Astrocyte (in vitro differentiated cells and primary cell): ENCODE results near the gene SPSB3. TPM values are rescaled to one million over a fixed set of nuclear protein-coding genes. Genes with fewer than 3 reads are reported as not detected.

Experiments
- DNase-seq: peaks from one replicate; pipeline ENCODE4 v3.0.0-alpha.2; 2010; ENCODE audit warnings: low read depth
- FAIRE-seq: peaks from 2 replicates; lab custom pipeline; 2011; peaks lifted over from hg19 to GRCh38; lab: Jason Lieb, UNC
- H2AFZ ChIP-seq: 2 replicates; pipeline ENCODE4 v1.6.0; 2012; ENCODE audit warnings: low read depth, low read length, inconsistent platforms
- H3K27ac ChIP-seq: 2 replicates; pipeline ENCODE4 v1.5.1; 2011; ENCODE audit warnings: low read depth, low read length, inconsistent platforms
- H3K27me3 ChIP-seq: 2 replicates; pipeline ENCODE4 v1.6.0; 2011; ENCODE audit warnings: low read length, inconsistent platforms; ENCODE audit not compliant: insufficient read depth
- H3K36me3 ChIP-seq: 2 replicates; pipeline ENCODE4 v1.5.1; 2011; ENCODE audit warnings: low read length, inconsistent platforms; ENCODE audit not compliant: insufficient read depth
- H3K4me1 ChIP-seq: 2 replicates; pipeline ENCODE4 v1.5.1; 2011; ENCODE audit warnings: low read length, inconsistent platforms; ENCODE audit not compliant: insufficient read depth
- H3K4me2 ChIP-seq: 2 replicates; pipeline ENCODE4 v1.6.0; 2012; ENCODE audit warnings: low read length, inconsistent platforms
- H3K4me3 ChIP-seq: 2 replicates; pipeline ENCODE4 v1.5.1; 2011; ENCODE audit warnings: low read depth, mild to moderate bottlenecking, low read length, inconsistent platforms; ENCODE audit not compliant: insufficient read depth
- H3K79me2 ChIP-seq: 2 replicates; pipeline ENCODE4 v1.6.0; 2012; ENCODE audit warnings: mild to moderate bottlenecking, low read length, inconsistent platforms; ENCODE audit not compliant: insufficient read depth
- H3K9ac ChIP-seq: 2 replicates; pipeline ENCODE4 v1.6.0; 2012; ENCODE audit warnings: mild to moderate bottlenecking, low read length, inconsistent platforms
- H3K9me3 ChIP-seq: 2 replicates; pipeline ENCODE4 v1.5.1; 2012; ENCODE audit warnings: low read depth, mild to moderate bottlenecking, low read length, inconsistent platforms; ENCODE audit not compliant: insufficient read depth
- H4K20me1 ChIP-seq: 2 replicates; pipeline ENCODE4 v1.6.0; 2012; ENCODE audit warnings: low read length, inconsistent platforms; ENCODE audit not compliant: insufficient read depth
- H3K27ac Mint-ChIP-seq: one replicate; pipeline ENCODE4 v1.8.0; 2021; ENCODE audit warnings: mild to moderate bottlenecking, mixed read lengths; ENCODE audit not compliant: unreplicated experiment
- H3K27me3 Mint-ChIP-seq: one replicate; pipeline ENCODE4 v1.8.0; 2021; ENCODE audit warnings: low read depth, mixed read lengths; ENCODE audit not compliant: unreplicated experiment
- H3K36me3 Mint-ChIP-seq: one replicate; pipeline ENCODE4 v1.8.0; 2021; ENCODE audit warnings: low read depth, mixed read lengths; ENCODE audit not compliant: unreplicated experiment
- H3K4me1 Mint-ChIP-seq: one replicate; pipeline ENCODE4 v1.8.0; 2021; ENCODE audit warnings: low read depth, mixed read lengths; ENCODE audit not compliant: unreplicated experiment
- H3K4me3 Mint-ChIP-seq: one replicate; pipeline ENCODE4 v1.8.0; 2021; ENCODE audit warnings: mild to moderate bottlenecking, moderate library complexity, mixed read lengths; ENCODE audit not compliant: unreplicated experiment
- H3K9me3 Mint-ChIP-seq: one replicate; pipeline ENCODE4 v1.8.0; 2021; ENCODE audit warnings: mild to moderate bottlenecking, mixed read lengths; ENCODE audit not compliant: unreplicated experiment
- CTCF ChIP-seq: IDR thresholded peaks from 2 replicates; pipeline ENCODE4 v1.5.1; 2011; ENCODE audit warnings: low read depth, mild to moderate bottlenecking, inconsistent platforms, low read length, moderate library complexity; ENCODE audit not compliant: insufficient read depth
- EZH2 ChIP-seq: IDR thresholded peaks from 2 replicates; pipeline ENCODE4 v1.6.1; 2012; ENCODE audit warnings: mild to moderate bottlenecking, low read length, inconsistent platforms; ENCODE audit not compliant: insufficient read depth
- total RNA-seq: library from RNA; stranded (reverse); gene quantifications from 2 replicates; pipeline ENCODE4 v1.2.1, GENCODE V29; 2021

Gene SPSB3
- total RNA-seq, 1 donor from 2014 or later = 23.3 TPM

- H3K4me3 ChIP-seq = peak overlapping the region; percentile 66
- peak overlapping the region; percentile 71 for H3K27ac ChIP-seq
- H3K9me3 ChIP-seq = no peaks in the 10 kb centered on the region
- peak overlapping the region; percentile 91 for H3K4me2 ChIP-seq
- H3K36me3 Mint-ChIP-seq = no peaks in the 10 kb centered on the region
- H2AFZ ChIP-seq = peak overlapping the region; percentile 71
- peak overlapping the region; percentile 86 for H3K4me3 Mint-ChIP-seq
- peak overlapping the region; percentile 91 for H3K9ac ChIP-seq
- DNase-seq (no peak), FAIRE-seq (no peak)
- peaks cover 26% of the 10 kb centered on the region for H3K4me1 ChIP-seq
- H3K36me3 ChIP-seq = no peaks in the 10 kb centered on the region
- no peak for TF ChIP-seq CTCF
- TF ChIP-seq EZH2 = no peak
- peak overlapping the region; percentile 83 for H3K27ac Mint-ChIP-seq
- no peaks in the 10 kb centered on the region for H3K27me3 ChIP-seq
- H3K27me3 Mint-ChIP-seq = no peaks in the 10 kb centered on the region
- peaks cover 43% of the 10 kb centered on the region for H4K20me1 ChIP-seq
- H3K79me2 ChIP-seq = peaks cover 39% of the 10 kb centered on the region
- H3K9me3 Mint-ChIP-seq = no peaks in the 10 kb centered on the region
- peaks cover 6% of the 10 kb centered on the region for H3K4me1 Mint-ChIP-seq
These were observed 8.5 kb downstream of the SPSB3 start for GRCh38 chr16:1773703-1774447.

GRCh38 chr16:1772908-1773702, 9.3 kb downstream of the SPSB3 start, which contains the start of gene MRPS34:
Gene MRPS34 (minus strand): TSS chr16:1773134. CDS start chr16:1773119, 15 bp downstream.
- H3K9ac ChIP-seq = peak within 1 kb of the TSS; percentile 91
- peak; percentile 75 for DNase-seq
- peak within 1 kb of the TSS; percentile 66 for H3K4me3 ChIP-seq
- H3K27me3 ChIP-seq = no peaks in the 10 kb centered on the region
- H3K27ac Mint-ChIP-seq = peak within 1 kb of the TSS; percentile 98
- H3K4me2 ChIP-seq = peak within 1 kb of the TSS; percentile 91
- H3K9me3 ChIP-seq = no peaks in the 10 kb centered on the region
- peaks cover 48% of the 10 kb centered on the region for H4K20me1 ChIP-seq
- TF ChIP-seq CTCF = peak; percentile 21
- no peak for TF ChIP-seq EZH2
- peaks cover 6% of the 10 kb centered on the region for H3K4me1 Mint-ChIP-seq
- H3K9me3 Mint-ChIP-seq = no peaks in the 10 kb centered on the region
- peak within 1 kb of the TSS; percentile 71 for H3K27ac ChIP-seq
- H2AFZ ChIP-seq = peak within 1 kb of the TSS; percentile 80
- peak within 1 kb of the TSS; percentile 91 for H3K4me3 Mint-ChIP-seq
- peaks cover 26% of the 10 kb centered on the region for H3K4me1 ChIP-seq
- peaks cover 39% of the 10 kb centered on the region for H3K79me2 ChIP-seq
- no peak for FAIRE-seq
- H3K27me3 Mint-ChIP-seq = no peaks in the 10 kb centered on the region
- H3K36me3 ChIP-seq = no peaks in the 10 kb centered on the region
- H3K36me3 Mint-ChIP-seq = no peaks in the 10 kb centered on the region
